Lower lobe of right lung (tissue), 2 donors: ENCODE data around the gene TBCB. TPM values are rescaled to one million over a fixed set of nuclear protein-coding genes. Genes with fewer than 3 reads are reported as not detected.

Experiments
- ATAC-seq, 2 donors: fragments of 200-7000 bp; cut with Tn5 transposase; one replicate each; pipeline ENCODE4 v1.9.1; 2020 to 2022; ENCODE audit warnings: mild to moderate bottlenecking in 2 of 2, moderate library complexity in 2 of 2
- DNase-seq: peaks from one replicate; pipeline ENCODE4 v3.0.0-alpha.2; 2020
- H3K27ac ChIP-seq: fragments of 200-600 bp; one replicate; pipeline ENCODE4 v1.8.0; 2022
- H3K27me3 ChIP-seq: fragments of 200-600 bp; one replicate; pipeline ENCODE4 v1.8.0; 2022; ENCODE audit warnings: low read depth
- H3K36me3 ChIP-seq: fragments of 200-600 bp; one replicate; pipeline ENCODE4 v1.8.0; 2022; ENCODE audit warnings: mild to moderate bottlenecking
- H3K4me1 ChIP-seq: fragments of 200-600 bp; one replicate; pipeline ENCODE4 v1.8.0; 2022
- H3K4me3 ChIP-seq: fragments of 200-600 bp; one replicate; pipeline ENCODE4 v1.8.0; 2022; ENCODE audit warnings: mild to moderate bottlenecking
- H3K9me3 ChIP-seq: fragments of 200-600 bp; one replicate; pipeline ENCODE4 v1.8.0; 2022
- CTCF ChIP-seq: fragments of 200-600 bp; IDR thresholded peaks from one replicate; pipeline ENCODE4 v1.8.0; 2022; ENCODE audit warnings: antibody characterized with exemption, mild to moderate bottlenecking
- intact Hi-C: fragments of 100-400 bp; cut with DNase I; formaldehyde crosslinking; loops from one replicate; pipeline ENCODE4 v1.11.0; 2022
- total RNA-seq: library from RNA; stranded (reverse); fragmentation: NEBNext Ultra II Directional; extraction: Animal tissue kit (Norgen Biotek cat#: 25700); gene quantifications from one replicate; pipeline ENCODE4 v1.2.1, GENCODE V29; 2021
- donor health status: DM: no; HTN: yes; CAD: no; lungs with severe emphysema.

The TBCB gene
- total RNA-seq, 1 donor from 2014 or later = 90.2 TPM

DNA sequence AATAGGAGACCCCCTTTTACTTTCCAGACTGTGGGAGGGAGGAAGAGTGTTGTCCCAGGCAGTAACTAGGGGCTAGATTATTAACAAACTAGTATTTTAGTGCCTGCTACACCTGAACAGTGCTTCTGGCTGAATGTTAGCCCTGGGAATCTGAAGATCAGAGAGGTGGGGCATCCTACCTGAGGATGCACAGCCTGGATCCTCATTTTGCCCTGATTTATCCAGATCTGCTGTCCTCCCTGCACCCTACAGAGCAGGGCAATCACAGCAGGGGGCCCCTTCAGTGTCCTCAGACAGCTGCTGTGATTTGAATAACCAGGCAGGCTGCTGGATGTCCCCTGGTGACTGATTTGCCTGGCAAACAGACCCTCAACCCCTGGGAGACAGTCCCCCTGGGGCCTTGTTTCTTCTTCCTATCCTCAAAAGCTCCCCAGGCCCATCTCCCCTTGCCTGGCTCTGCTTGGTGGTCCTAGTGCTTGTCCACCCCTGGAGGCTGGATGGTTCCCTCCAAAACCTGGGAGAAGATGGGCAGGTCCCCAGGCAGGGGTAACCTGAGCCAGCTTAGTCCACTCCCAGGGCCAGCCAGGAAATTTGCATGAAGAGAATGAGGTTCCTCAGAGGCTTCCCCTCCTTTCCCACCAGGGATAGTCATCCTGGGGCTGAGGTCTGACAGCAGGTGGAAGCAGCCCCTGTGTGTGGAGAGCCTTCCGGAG, 4.6 kb upstream of the TBCB start, which contains the start of gene OVOL3:
OVOL3 (plus strand) TSS at position 657 of the 713 bp plus-strand sequence. CDS start 60 bp downstream, outside the sequence.
- H3K36me3 ChIP-seq = peaks cover 33% of the 10 kb centered on the region
- H3K4me3 ChIP-seq = no peak within 1 kb of the TSS
- no peaks in the 10 kb centered on the region for H3K9me3 ChIP-seq
- H3K4me1 ChIP-seq = peaks cover 12% of the 10 kb centered on the region
- DNase-seq = no peak
- no peaks in the 10 kb centered on the region for H3K27me3 ChIP-seq
- TF ChIP-seq CTCF = no peak
- intact Hi-C loops = no loop called here
- ATAC-seq = no peak
- H3K27ac ChIP-seq = no peak within 1 kb of the TSS

DNA sequence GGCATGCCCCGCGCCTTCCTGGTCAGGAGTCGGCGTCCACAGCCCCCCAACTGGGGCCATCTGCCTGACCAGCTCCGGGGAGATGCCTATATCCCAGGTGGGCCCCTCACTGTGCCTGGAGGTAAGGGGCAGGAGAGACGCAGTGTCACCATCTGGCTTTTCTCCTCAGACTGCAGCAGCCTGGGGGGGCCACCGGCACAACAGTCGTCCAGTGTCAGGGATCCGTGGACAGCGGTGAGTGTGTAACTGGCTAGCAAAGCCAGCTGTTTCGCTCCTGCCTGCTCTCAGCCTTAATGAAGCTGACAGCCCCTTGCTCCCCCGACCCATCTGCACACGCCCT, 4.1 kb upstream of the TBCB start:
- intact Hi-C loops = no loop called here
- Histone ChIP-seq H3K4me1 (peaks cover 17% of the 10 kb centered on the region), H3K36me3 (peaks cover 33% of the 10 kb centered on the region), H3K27me3 (no peaks in the 10 kb centered on the region), H3K9me3 (no peaks in the 10 kb centered on the region), H3K27ac (no peak overlapping the region), H3K4me3 (no peak overlapping the region)
- no peak for TF ChIP-seq CTCF
- DNase-seq (no peak), ATAC-seq (no peak)

DNA sequence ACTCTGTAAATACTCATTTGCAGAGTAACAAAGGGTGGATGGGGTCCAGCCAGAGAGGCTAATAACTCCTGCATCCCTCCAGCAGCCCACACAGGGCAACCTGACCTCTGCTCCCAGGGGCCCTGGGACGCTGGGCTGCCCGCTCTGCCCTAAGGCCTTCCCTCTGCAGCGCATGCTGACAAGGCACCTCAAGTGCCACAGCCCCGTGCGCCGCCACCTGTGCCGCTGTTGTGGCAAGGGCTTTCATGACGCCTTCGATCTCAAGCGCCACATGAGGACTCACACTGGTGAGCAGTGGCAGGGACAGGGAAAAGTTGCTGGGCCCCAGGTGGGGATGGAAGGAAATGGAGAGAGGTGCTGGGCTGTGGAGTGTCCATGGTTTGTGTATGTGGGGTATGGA, 2.6 kb upstream of the TBCB start:
- no peaks in the 10 kb centered on the region for H3K27me3 ChIP-seq
- no peak overlapping the region for H3K4me3 ChIP-seq
- H3K9me3 ChIP-seq = no peaks in the 10 kb centered on the region
- ATAC-seq = no peak
- TF ChIP-seq CTCF = no peak
- H3K36me3 ChIP-seq = peaks cover 44% of the 10 kb centered on the region
- intact Hi-C loops = no loop called here
- no peak for DNase-seq
- peaks cover 27% of the 10 kb centered on the region for H3K4me1 ChIP-seq
- H3K27ac ChIP-seq = no peak overlapping the region

GRCh38 chr19:36113425-36113824, 1.8 kb upstream of the TBCB start:
- peak overlapping the region; percentile 74 for H3K4me3 ChIP-seq
- H3K27ac ChIP-seq = no peak overlapping the region
- ATAC-seq (no peak), DNase-seq (no peak)
- TF ChIP-seq CTCF = no peak
- H3K9me3 ChIP-seq = no peaks in the 10 kb centered on the region
- peaks cover 27% of the 10 kb centered on the region for H3K4me1 ChIP-seq
- no peaks in the 10 kb centered on the region for H3K27me3 ChIP-seq
- intact Hi-C loops = no loop called here
- peaks cover 52% of the 10 kb centered on the region for H3K36me3 ChIP-seq

GRCh38 chr19:36113894-36114720, 1.2 kb upstream of the TBCB start:
- ATAC-seq (peak in 1 of 2 donors; percentile 1), DNase-seq (no peak)
- Histone ChIP-seq H3K27me3 (no peaks in the 10 kb centered on the region), H3K27ac (peak overlapping the region; percentile 84), H3K9me3 (no peaks in the 10 kb centered on the region), H3K4me1 (peaks cover 27% of the 10 kb centered on the region), H3K36me3 (peaks cover 58% of the 10 kb centered on the region), H3K4me3 (peak overlapping the region; percentile 74)
- TF ChIP-seq CTCF = no peak
- intact Hi-C loops = no loop called here
